PC-9 (cell line): ENCODE results near the gene DCP2. TPM values are rescaled to one million over a fixed set of nuclear protein-coding genes. Genes with fewer than 3 reads are reported as not detected.

ENCODE experiments used
- BruUV-seq: library from RNA; stranded (reverse); fragments of 400-500 nt; replicated peaks from 2 replicates; lab custom pipeline; 2021; lab: Mats Ljungman, UMichigan
- CTCF ChIA-PET: fragments of 300-600 bp; sonication (Branson Sonifier 250); formaldehyde crosslinking; loops from one replicate; lab custom pipeline; 2022; ENCODE audit warnings: antibody characterized with exemption; lab: Charles Lee
- POLR2A ChIA-PET: fragments of 300-600 bp; sonication (Branson Sonifier 250); formaldehyde crosslinking; loops from one replicate; lab custom pipeline; 2022; ENCODE audit warnings: antibody characterized with exemption; ENCODE audit not compliant: unreplicated experiment; lab: Charles Lee
- DNase-seq, 2 experiments: peaks; one replicate each; pipeline versions ENCODE4 v3.0.0 to v3.0.0-alpha.2; 2015 to 2022; ENCODE audit warnings: mixed read lengths in 1 of 2
- H2AFZ ChIP-seq: fragments of 200-600 bp; sonication (generic); 2 replicates; pipeline ENCODE4 v1.8.1; 2017; ENCODE audit warnings: antibody characterized with exemption
- H3F3A ChIP-seq: fragments of 200-600 bp; sonication (generic); 2 replicates; pipeline ENCODE4 v1.8.1; 2017; ENCODE audit warnings: antibody characterized with exemption, mild to moderate bottlenecking, low read depth; ENCODE audit not compliant: insufficient read depth
- H3K27ac ChIP-seq: fragments of 200-600 bp; sonication (generic); 2 replicates; pipeline ENCODE4 v1.6.1; 2016; ENCODE audit warnings: mixed run types
- H3K27me3 ChIP-seq: fragments of 200-600 bp; sonication (generic); 2 replicates; pipeline ENCODE4 v1.6.1; 2016; ENCODE audit warnings: low read depth, mixed run types; ENCODE audit not compliant: insufficient read depth
- H3K36me3 ChIP-seq: fragments of 200-600 bp; sonication (generic); 2 replicates; pipeline ENCODE4 v1.6.1; 2016; ENCODE audit warnings: low read depth, mixed run types
- H3K4me1 ChIP-seq: fragments of 200-600 bp; sonication (generic); replicated peaks from 2 replicates; pipeline ENCODE4 v1.6.1; 2016; ENCODE audit warnings: mixed run types; ENCODE audit not compliant: insufficient read depth
- H3K4me2 ChIP-seq: fragments of 200-600 bp; sonication (generic); 2 replicates; pipeline ENCODE4 v1.6.1; 2017; ENCODE audit warnings: mixed run types
- H3K4me3 ChIP-seq: fragments of 200-600 bp; sonication (generic); 2 replicates; pipeline ENCODE4 v1.6.1; 2016; ENCODE audit warnings: mixed run types
- H3K79me2 ChIP-seq: fragments of 200-600 bp; sonication (generic); 2 replicates; pipeline ENCODE4 v1.6.1; 2017; ENCODE audit warnings: low read depth, mixed run types
- H3K9me2 ChIP-seq: fragments of 200-600 bp; sonication (generic); 2 replicates; pipeline ENCODE4 v1.8.1; 2017; ENCODE audit warnings: mild to moderate bottlenecking; ENCODE audit not compliant: insufficient read depth
- H3K9me3 ChIP-seq: fragments of 200-600 bp; sonication (generic); 2 replicates; pipeline ENCODE4 v1.8.1; 2016; ENCODE audit warnings: low read depth; ENCODE audit not compliant: insufficient read depth
- H4K20me1 ChIP-seq: fragments of 200-600 bp; sonication (generic); 2 replicates; pipeline ENCODE4 v1.8.1; 2017; ENCODE audit not compliant: insufficient read depth
- EZH2 ChIP-seq: fragments of 200-600 bp; sonication (generic); IDR thresholded peaks from 2 replicates; pipeline ENCODE4 v1.8.0; 2017; ENCODE audit warnings: antibody characterized with exemption, low read depth
- intact Hi-C: fragments of 100-400 bp; cut with micrococcal nuclease; formaldehyde crosslinking; loops from one replicate; pipeline ENCODE4 v1.10.0; 2022; ENCODE audit not compliant: unreplicated experiment
- total RNA-seq: library from RNA; stranded (reverse); gene quantifications from 2 replicates; pipeline ENCODE4 v1.2.3, GENCODE V29; 2021
- TF ChIP-seq, protein P1 (sequence below): fragments of 200-600 bp; sonication (generic); conservative IDR thresholded peaks from 2 replicates; pipeline ENCODE4 v1.6.1; 2017; ENCODE audit warnings: mixed run types, antibody characterized with exemption, mild to moderate bottlenecking, moderate library complexity

The DCP2 gene
- total RNA-seq, 1 experiment from 2014 or later: 45.6 TPM

DNA sequence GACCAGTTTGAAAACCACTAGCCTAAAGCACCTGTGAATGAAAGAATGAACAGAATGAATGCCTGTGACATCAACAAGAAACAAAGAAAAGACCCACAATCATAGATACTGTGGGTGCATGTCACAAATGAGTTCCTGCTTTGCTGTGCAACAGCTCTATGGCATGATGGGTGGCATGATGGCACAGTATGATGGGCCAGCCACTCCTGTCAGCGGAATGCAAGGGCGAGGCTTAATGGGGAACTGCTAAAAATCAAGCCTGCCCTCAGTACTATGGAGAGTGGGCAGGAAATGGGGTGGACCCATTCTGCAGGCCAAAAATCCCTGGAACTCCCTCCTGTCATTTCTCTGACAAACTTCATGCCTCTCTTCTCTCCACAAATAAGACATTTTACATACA, 89.0 kb downstream of the DCP2 start:
- Histone ChIP-seq H3K9me3 (no peaks in the 10 kb centered on the region), H3F3A (no peaks in the 10 kb centered on the region), H3K79me2 (no peaks in the 10 kb centered on the region), H3K4me1 (no peaks in the 10 kb centered on the region), H2AFZ (no peak overlapping the region), H3K4me3 (no peak overlapping the region), H3K27ac (no peak overlapping the region), H3K36me3 (no peaks in the 10 kb centered on the region), H3K4me2 (no peak overlapping the region), H3K9me2 (no peaks in the 10 kb centered on the region), H3K27me3 (no peaks in the 10 kb centered on the region), H4K20me1 (no peaks in the 10 kb centered on the region)
- POLR2A ChIA-PET: no interaction called here
- BruUV-seq: no TSS peak
- no peak for DNase-seq
- CTCF ChIA-PET: no interaction called here
- TF ChIP-seq, protein P1, sequence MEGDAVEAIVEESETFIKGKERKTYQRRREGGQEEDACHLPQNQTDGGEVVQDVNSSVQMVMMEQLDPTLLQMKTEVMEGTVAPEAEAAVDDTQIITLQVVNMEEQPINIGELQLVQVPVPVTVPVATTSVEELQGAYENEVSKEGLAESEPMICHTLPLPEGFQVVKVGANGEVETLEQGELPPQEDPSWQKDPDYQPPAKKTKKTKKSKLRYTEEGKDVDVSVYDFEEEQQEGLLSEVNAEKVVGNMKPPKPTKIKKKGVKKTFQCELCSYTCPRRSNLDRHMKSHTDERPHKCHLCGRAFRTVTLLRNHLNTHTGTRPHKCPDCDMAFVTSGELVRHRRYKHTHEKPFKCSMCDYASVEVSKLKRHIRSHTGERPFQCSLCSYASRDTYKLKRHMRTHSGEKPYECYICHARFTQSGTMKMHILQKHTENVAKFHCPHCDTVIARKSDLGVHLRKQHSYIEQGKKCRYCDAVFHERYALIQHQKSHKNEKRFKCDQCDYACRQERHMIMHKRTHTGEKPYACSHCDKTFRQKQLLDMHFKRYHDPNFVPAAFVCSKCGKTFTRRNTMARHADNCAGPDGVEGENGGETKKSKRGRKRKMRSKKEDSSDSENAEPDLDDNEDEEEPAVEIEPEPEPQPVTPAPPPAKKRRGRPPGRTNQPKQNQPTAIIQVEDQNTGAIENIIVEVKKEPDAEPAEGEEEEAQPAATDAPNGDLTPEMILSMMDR: no peak
- TF ChIP-seq EZH2: no peak
- intact Hi-C loops: no loop called here

DNA sequence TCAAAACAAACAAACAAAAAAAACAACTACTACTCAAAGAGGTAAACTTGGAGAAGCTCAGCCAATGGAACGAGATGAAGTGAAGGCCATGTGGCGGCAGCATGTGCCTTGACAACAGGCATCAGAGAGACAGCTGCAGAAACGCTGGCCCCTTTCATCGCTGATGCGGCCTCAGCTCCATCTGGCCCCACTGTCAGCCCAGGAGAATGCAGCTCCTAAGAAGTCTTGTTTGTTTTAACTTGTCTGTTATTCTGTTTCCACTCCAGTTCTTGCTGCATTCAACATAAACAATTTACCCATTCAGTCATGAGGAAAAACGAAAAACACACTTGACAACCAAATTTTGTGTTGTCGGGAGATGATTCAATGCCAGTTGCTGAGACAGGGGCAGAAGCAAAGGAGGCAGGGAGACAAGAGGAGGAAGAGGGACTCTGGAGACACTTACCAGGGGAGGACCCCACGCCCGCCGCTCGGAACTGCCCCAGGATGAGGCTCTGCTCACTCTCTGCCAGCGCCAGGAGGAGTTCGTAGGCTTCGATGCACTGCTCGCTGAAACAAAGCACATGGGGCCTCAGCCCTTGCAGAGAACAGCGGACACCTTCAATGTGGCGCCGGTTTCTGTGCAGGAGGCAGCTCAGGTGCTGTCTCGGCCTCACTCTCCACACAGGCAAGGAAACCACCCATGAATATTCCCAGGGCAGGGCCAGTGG, 91.2 kb downstream of the DCP2 start:
- H3K4me1 ChIP-seq: no peaks in the 10 kb centered on the region
- no peak for DNase-seq
- no peaks in the 10 kb centered on the region for H3K36me3 ChIP-seq
- H3K9me2 ChIP-seq: no peaks in the 10 kb centered on the region
- no peaks in the 10 kb centered on the region for H4K20me1 ChIP-seq
- no peaks in the 10 kb centered on the region for H3K27me3 ChIP-seq
- POLR2A ChIA-PET: no interaction called here
- TF ChIP-seq, protein P1: no peak
- no peak for TF ChIP-seq EZH2
- no peak overlapping the region for H3K4me2 ChIP-seq
- no peak overlapping the region for H2AFZ ChIP-seq
- no TSS peak for BruUV-seq
- H3K9me3 ChIP-seq: no peaks in the 10 kb centered on the region
- CTCF ChIA-PET: no interaction called here
- H3K27ac ChIP-seq: no peak overlapping the region
- no peaks in the 10 kb centered on the region for H3F3A ChIP-seq
- intact Hi-C loops: no loop called here
- no peak overlapping the region for H3K4me3 ChIP-seq
- no peaks in the 10 kb centered on the region for H3K79me2 ChIP-seq

GRCh38 chr5:113068559-113068958, 92.0 kb downstream of the DCP2 start:
- no peaks in the 10 kb centered on the region for H3F3A ChIP-seq
- H3K36me3 ChIP-seq: no peaks in the 10 kb centered on the region
- no peak overlapping the region for H2AFZ ChIP-seq
- no peak overlapping the region for H3K4me3 ChIP-seq
- intact Hi-C loops: no loop called here
- ChIA-PET POLR2A (no interaction called here), CTCF (no interaction called here)
- TF ChIP-seq, protein P1: no peak
- TF ChIP-seq EZH2: no peak
- no peak for DNase-seq
- H3K27me3 ChIP-seq: no peaks in the 10 kb centered on the region
- no peaks in the 10 kb centered on the region for H3K79me2 ChIP-seq
- H3K27ac ChIP-seq: no peak overlapping the region
- BruUV-seq: no TSS peak
- no peaks in the 10 kb centered on the region for H3K9me2 ChIP-seq
- H4K20me1 ChIP-seq: no peaks in the 10 kb centered on the region
- H3K4me1 ChIP-seq: no peaks in the 10 kb centered on the region
- H3K4me2 ChIP-seq: no peak overlapping the region
- H3K9me3 ChIP-seq: no peaks in the 10 kb centered on the region

Other genes starting within 250 kb of the DCP2 start
- 22.9 and 23.5 TPM in 2 replicates for gene APC, start 238.9 kb upstream of the DCP2 start, total RNA-seq
- 26.8 and 34.4 TPM in 2 replicates for gene SRP19, start 115.5 kb upstream of the DCP2 start, total RNA-seq
- 45.2 and 53.6 TPM in 2 replicates for gene REEP5, start 54.6 kb upstream of the DCP2 start, total RNA-seq